ENCODE data around the gene ZNF91.

DNA sequence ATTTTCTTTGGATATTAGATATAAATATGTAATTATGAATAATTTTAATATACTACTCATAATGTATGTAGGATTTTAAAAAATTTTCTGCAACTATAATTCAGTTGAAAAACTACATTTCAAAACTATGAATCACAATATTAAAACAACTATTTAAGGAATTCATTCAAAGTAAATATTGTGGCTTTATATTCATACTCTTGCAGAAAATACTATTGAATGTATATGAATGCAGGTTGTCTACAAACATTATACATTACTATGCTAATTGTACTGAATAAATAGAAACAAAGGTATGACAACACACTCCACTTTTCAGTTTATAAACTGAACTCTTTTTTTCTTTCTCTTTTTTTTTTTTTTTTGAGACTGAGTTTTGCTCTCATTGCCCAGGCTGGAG is 14.2 kb downstream of the ZNF91 start:
- no peak for TF ChIP-seq POLR2A (IDR thresholded peaks at IDR 0.05)
- TF ChIP-seq, protein P1, sequence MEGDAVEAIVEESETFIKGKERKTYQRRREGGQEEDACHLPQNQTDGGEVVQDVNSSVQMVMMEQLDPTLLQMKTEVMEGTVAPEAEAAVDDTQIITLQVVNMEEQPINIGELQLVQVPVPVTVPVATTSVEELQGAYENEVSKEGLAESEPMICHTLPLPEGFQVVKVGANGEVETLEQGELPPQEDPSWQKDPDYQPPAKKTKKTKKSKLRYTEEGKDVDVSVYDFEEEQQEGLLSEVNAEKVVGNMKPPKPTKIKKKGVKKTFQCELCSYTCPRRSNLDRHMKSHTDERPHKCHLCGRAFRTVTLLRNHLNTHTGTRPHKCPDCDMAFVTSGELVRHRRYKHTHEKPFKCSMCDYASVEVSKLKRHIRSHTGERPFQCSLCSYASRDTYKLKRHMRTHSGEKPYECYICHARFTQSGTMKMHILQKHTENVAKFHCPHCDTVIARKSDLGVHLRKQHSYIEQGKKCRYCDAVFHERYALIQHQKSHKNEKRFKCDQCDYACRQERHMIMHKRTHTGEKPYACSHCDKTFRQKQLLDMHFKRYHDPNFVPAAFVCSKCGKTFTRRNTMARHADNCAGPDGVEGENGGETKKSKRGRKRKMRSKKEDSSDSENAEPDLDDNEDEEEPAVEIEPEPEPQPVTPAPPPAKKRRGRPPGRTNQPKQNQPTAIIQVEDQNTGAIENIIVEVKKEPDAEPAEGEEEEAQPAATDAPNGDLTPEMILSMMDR (IDR thresholded peaks at IDR 0.05), result no peak

Data from breast epithelium (tissue), 3 donors.